A673 (cell line): Measurements from ENCODE around the gene PRELID2.

ENCODE experiments used
- CTCF ChIP-seq: fragments of 300-800, 200-600 bp; sonication (generic); conservative IDR thresholded peaks from 2 replicates; pipeline ENCODE4 v1.5.1; 2017; ENCODE audit warnings: low read depth, mild to moderate bottlenecking, antibody characterized with exemption, low read length, moderate library complexity, mixed read lengths
- EZH2 ChIP-seq: fragments of 200-600 bp; sonication (generic); IDR thresholded peaks from 2 replicates; pipeline ENCODE4 v1.6.1; 2017; ENCODE audit warnings: borderline replicate concordance, low read depth, mild to moderate bottlenecking, mixed read lengths, antibody characterized with exemption, low read length; ENCODE audit not compliant: poor library complexity, severe bottlenecking

- TF ChIP-seq EZH2 (no peak), CTCF (no peak)
Observed at GRCh38 chr5:145776886-145777285, 58.3 kb downstream of the PRELID2 start.
